Fibroblast of skin of right biceps (primary cell): ENCODE results near the gene RAX2.
"Not testable (repeated sequence)": the region's sequence is repeated elsewhere in the genome, so short reads cannot be mapped to it uniquely, and the experiment has no call there.

Experiments used
- DNase-seq: peaks from one replicate; pipeline ENCODE4 v3.0.0-alpha.2; 2013

RAX2 gene

DNA sequence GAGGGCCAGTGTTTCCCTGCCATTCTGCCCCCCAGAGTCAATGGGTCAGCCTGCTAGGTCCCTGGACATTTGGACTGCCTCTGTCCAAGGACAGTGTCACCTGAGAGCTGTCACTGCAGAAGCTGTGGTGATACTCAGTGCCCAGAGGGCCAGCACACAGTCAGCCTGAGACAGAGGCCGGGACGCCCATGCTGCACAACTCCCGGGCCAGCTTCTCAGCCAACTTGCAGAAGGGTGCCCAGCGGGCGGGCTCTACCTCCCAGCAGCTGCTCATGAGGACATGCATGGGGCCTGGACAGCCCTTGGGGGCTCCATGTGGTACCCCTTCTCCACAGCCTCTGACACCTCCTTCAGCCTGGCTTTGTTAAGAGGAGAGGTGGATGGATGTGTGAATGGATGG is 3.8 kb upstream of the RAX2 start:
- no peak for DNase-seq

- DNase-seq = no peak
These were observed 3.3 kb upstream of the RAX2 start for GRCh38 chr19:3775374-3775711.

DNA sequence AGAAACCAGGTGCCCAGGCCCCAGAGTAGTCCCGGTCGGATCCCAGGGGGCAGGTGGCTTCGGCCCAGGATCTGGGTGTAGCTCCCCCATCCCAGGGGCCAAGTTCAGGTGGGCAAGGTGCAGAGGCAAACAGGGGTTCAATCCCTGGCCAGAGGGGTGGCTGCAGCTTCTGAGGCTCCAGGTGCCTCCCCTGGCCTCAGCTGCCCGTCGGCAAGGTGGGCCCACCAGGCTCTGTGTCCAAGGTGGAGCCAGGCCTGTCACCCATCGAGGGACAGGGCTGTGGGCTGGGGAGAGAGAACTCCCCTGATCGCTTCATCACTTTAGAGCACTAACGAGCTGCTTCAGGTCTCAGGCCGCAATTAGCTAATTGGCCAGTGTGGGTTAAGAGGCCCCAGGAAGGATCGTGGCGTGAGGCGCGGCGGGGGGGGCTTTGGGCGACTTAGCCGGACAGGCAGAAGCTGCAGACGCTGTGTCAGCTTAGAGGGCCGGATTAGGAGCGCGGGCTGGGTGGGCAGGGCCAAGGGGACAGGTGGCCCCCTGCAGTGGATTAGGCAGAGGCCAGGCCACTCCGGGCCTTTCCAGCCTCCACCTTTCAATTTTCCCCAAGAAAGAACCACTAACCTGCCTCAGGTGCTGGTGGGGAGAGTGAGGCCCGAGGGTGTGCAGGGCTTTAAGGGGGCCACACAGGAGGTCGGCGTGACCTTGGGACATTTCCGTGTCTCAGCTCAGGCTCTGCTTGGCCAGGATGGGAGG is 2.8 kb upstream of the RAX2 start:
- DNase-seq = no peak

- no peak for DNase-seq
These were observed 1.9 kb upstream of the RAX2 start for GRCh38 chr19:3773814-3774515.

GRCh38 chr19:3771000-3771905 is 775 bp downstream of the RAX2 start:
- DNase-seq = no peak

GRCh38 chr19:3770136-3770999 is 1.7 kb downstream of the RAX2 start:
- DNase-seq = no peak

GRCh38 chr19:3769494-3769893 is 2.5 kb downstream of the RAX2 start:
- no peak for DNase-seq

DNA sequence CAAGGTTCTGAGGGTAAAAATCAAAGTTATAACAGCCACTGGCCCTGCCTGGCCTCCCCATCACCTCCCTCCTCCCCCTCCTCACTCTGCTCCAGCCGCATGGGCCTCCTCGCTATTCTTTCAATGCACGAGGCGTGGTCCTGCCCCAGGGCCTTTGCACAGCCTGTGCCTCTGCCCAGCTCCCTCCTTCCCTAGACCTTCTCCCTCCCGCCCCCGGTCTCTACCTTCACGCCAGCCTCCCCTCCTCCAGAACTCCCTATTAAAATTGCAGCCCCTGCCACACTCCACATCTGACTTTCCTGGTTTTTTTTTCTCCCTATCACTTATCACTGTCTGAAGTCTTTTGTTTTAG is 3.3 kb downstream of the RAX2 start:
- no peak for DNase-seq

- DNase-seq = no peak
These were observed 3.8 kb downstream of the RAX2 start for GRCh38 chr19:3768015-3768747.

DNA sequence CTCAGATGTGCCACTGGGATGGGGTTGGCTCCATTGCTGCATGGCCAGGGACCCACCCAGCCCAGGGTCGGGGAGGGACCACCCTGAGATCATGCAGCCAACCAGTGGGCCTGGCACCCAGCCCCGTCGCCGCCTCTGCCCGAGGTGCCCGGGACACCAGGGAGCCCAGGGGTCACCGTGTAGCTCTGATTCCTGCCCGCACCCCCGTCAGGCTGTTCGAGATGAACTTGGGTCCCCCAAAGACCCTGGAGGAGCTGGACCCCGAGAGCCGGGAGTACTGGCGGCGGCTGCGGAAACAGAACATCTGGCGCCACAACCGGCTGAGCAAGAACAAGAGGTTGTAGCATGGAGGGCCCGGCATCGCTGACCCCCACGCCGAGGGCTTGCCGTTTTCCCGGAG is 5.0 kb downstream of the RAX2 start:
- DNase-seq = no peak

GRCh38 chr19:3766520-3766919 is 5.5 kb downstream of the RAX2 start:
- no peak for DNase-seq

DNA sequence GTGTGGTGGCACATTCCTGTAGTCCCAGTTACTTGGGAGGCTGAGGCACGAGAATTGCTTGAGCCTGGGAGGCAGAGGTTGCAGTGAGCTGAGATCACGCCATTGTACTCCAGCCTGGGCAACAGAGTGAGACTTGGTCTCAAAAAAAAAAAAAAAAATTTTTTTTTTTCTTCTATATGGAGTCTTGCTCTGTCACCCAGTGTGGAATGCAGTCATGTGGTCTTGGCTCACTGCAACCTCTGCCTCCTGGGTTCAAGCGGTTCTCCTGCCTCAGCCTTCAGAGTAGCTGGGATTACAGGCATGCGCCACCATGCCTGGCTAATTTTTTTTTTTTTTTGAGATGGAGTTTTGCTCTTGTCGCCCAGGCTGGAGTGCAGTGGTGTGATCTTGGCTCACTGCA is 6.3 kb downstream of the RAX2 start:
- DNase-seq = peak; percentile 11

DNA sequence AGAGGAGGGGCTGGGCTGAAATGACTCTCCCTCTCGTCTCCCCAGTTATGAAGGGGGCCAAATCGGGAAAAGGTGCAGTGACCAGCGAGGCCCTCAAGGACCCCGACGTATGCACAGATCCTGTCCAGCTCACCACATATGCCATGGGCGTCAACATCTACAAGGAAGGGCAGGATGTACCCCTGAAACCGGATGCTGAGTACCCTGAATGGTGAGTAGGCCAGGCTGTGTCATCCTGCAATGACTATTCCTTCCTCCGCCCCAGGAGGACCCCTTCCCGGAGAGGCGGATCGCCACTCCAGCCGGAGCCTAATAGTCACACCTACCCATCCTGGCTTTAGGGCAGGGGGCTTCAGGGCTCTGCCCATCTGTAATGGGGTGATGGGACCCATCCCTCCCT is 6.9 kb downstream of the RAX2 start:
- no peak for DNase-seq

DNA sequence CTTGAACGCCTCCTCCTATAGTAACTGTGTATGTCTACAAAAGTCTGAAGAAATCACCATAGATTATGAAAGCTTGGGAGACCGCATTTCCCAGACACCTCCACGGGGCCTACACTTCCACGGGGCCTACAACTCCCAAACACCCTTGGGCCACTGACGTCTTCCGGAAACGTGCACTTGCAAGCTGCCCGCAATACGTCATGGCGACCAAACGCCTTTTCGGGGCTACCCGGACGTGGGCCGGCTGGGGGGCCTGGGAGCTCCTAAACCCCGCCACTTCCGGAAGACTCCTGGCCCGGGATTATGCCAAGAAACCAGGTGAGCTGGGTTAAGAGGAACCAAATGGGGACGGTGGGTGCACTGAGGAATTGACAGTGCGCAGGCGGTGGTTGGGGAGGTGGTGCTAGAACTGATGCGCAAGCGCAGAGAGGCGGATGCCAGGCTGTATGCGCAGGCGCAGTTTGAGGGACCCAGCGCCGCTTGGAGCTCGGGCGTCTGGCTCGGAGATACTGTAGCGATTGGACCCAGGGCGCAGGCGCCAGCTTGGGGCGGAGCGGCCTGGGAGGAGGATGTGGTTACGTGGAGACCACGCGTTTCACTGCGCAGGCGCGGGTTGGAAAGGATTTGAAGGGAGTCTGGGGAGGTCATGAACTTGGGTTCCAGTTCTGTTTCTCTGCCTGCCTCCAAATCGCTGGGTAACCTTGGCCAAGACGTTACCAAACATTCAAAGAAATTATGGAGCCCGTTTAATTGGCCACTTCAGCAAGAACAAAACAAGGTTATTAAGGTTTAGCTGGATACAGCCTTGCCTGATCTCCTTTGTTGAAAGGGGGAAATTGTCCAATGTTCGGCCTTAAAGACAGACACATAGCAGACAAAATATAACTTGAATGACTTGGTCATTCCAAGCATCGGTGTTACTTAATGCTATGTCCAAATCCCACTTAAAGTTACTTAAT is 9.2 kb downstream of the RAX2 start, which contains the start of gene MRPL54:
Gene MRPL54 (plus strand): TSS at position 182 of the 959 bp plus-strand sequence. CDS start 19 bp downstream, at position 201.
- peak; percentile 98 for DNase-seq

DNA sequence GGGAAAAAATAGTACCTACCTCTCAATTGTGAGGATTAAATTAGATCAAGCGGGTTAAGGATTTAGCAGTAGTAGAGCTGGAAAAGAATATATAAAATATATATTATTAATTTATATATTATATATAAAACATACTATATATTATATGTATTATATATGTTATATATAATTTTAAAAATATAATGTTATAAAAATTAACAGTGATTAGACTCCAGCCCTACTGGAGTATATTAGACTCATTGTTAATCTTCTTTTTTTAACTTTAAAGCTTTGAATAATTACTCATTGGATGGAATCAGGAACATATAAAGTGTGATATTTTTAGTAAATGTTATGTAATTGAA is 9.9 kb downstream of the RAX2 start:
- DNase-seq = no peak

- DNase-seq = peak; percentile 87
These were observed 10.5 kb downstream of the RAX2 start, which contains the start of gene APBA3 for GRCh38 chr19:3761382-3762129. Gene APBA3 (minus strand): TSS chr19:3761692. CDS start chr19:3760264, 1,428 bp downstream.

DNA sequence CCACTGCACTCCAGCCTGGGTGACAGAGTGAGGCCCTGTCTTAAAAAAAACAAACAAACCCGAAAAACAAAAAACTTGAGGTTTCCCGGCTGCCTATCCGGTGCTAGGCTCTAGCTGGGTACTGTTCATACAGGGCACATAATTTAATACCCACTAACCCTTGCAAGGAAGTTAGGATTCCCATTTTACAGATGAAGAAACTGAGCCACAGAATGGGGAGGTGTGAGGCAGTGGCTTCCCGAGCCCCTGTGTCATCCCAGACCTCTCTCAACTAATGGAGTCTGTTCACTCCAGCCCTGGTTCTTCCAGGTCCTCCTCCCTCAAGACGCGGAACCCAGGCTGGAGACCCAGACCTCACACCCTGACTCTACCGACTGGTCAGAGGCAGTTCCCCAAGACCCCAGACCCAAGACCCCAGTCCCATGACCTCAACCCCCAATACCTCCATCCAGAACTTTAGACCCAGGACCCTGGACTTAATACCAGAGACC is 11.1 kb downstream of the RAX2 start:
- no peak for DNase-seq

GRCh38 chr19:3759482-3760254 is 12.4 kb downstream of the RAX2 start:
- DNase-seq = no peak

DNA sequence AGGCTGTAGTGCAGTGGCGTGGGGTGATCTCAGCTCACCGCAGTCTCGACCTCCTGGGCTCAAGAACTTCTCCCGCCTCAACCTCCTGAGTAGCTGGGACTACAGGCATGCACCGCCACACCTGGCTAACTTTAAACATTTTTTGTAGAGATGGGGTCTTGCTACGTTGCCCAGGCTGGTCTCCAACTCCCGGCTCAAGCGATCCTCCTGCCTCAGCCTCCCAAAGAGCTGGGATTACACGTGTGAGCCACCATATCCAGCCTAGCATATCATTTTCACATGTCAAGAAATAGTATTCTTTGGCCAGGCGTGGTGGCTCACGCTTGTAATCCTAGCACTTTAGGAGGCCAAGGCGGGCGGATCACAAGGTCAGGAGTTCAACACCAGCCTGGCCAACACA is 13.7 kb downstream of the RAX2 start:
- DNase-seq = not testable (repeated sequence)
